ENCODE measurements around the gene PURB. TPM values are rescaled to one million over a fixed set of nuclear protein-coding genes. Genes with fewer than 3 reads are reported as not detected.

PURB gene
- polyA plus RNA-seq, 3 donors: 3.0 to 13.0 (median 3.0) TPM

GRCh38 chr7:44858161-44858560, 27.2 kb downstream of the PURB start:
- Histone ChIP-seq H3K79me2 (ENCODE audit: insufficient read depth, low read length) (no peaks in the 10 kb centered on the region), H3K27ac (ENCODE audit: low read depth in 1 of 2, low read length in 2 of 2) (no peak overlapping the region), H2AFZ (ENCODE audit: insufficient read depth, low read depth, low read length, poor library complexity, severe bottlenecking) (no peak overlapping the region), H3K4me3 (replicated peaks in 1 of 3; ENCODE audit: low read depth in 2 of 3, low read length in 3 of 3) (no peak overlapping the region), H3K36me3 (replicated peaks in 1 of 2; ENCODE audit: control insufficient read depth in 1 of 2, insufficient read depth in 2 of 2, low read length in 2 of 2) (no peaks in the 10 kb centered on the region), H3K4me1 (ENCODE audit: control insufficient read depth in 1 of 2, insufficient read depth in 2 of 2, low read length in 2 of 2) (peaks cover 0 to 7% of the 10 kb centered on the region in 2 donors), H3K9ac (ENCODE audit: insufficient read depth, low read length, poor library complexity, severe bottlenecking) (no peak overlapping the region), H3K4me2 (replicated peaks; ENCODE audit: extremely low read depth, low read length, poor library complexity, severe bottlenecking) (no peak overlapping the region), H3K9me3 (replicated peaks in 1 of 2; ENCODE audit: control insufficient read depth in 1 of 2, insufficient read depth in 1 of 2, low read length in 2 of 2) (no peaks in the 10 kb centered on the region), H4K20me1 (ENCODE audit: insufficient read depth, low read length) (no peaks in the 10 kb centered on the region), H3K27me3 (ENCODE audit: control insufficient read depth in 2 of 2, insufficient read depth in 2 of 2, low read length in 2 of 2) (no peaks in the 10 kb centered on the region)
- TF ChIP-seq CTCF (IDR thresholded peaks at IDR 0.05): no peak
- Mint-ChIP-seq H3K27me3 (ENCODE audit: low read depth in 3 of 3) (peaks cover 0 to 7% (median 3%) of the 10 kb centered on the region in 3 donors), H3K27ac (no peak overlapping the region), H3K4me1 (peaks cover 2% of the 10 kb centered on the region), H3K36me3 (no peaks in the 10 kb centered on the region), H3K9me3 (peaks cover 0 to 2% (median 0%) of the 10 kb centered on the region in 7 donors), H3K4me3 (no peak overlapping the region)
- WGBS (ENCODE audit: insufficient coverage): no CpG with 5 or more reads among the region's 2 CpGs
- DNase-seq: no peak
- intact Hi-C loops (cut with micrococcal nuclease): loop anchor here (5.0 to 10.0 kb wide), 2 partner anchors 34 to 277 kb away; no protein-coding TSS in a partner anchor

GRCh38 chr7:44854644-44855364, 30.5 kb downstream of the PURB start:
- TF ChIP-seq CTCF (IDR thresholded peaks at IDR 0.05): no peak
- H3K79me2 ChIP-seq (ENCODE audit: insufficient read depth, low read length): no peaks in the 10 kb centered on the region
- no peaks in the 10 kb centered on the region for H4K20me1 ChIP-seq (ENCODE audit: insufficient read depth, low read length)
- no peak for DNase-seq
- no peak overlapping the region for H2AFZ ChIP-seq (ENCODE audit: insufficient read depth, low read depth, low read length, poor library complexity, severe bottlenecking)
- Mint-ChIP-seq H3K4me3 (no peak overlapping the region), H3K27ac (no peak overlapping the region), H3K36me3 (no peaks in the 10 kb centered on the region), H3K27me3 (ENCODE audit: low read depth in 3 of 3) (peaks cover 0 to 2% (median 0%) of the 10 kb centered on the region in 3 donors), H3K4me1 (peaks cover 15% of the 10 kb centered on the region), H3K9me3 (no peaks in the 10 kb centered on the region)
- no peak overlapping the region for H3K4me3 ChIP-seq (replicated peaks in 1 of 3; ENCODE audit: low read depth in 2 of 3, low read length in 3 of 3)
- no peak overlapping the region for H3K9ac ChIP-seq (ENCODE audit: insufficient read depth, low read length, poor library complexity, severe bottlenecking)
- 100% methylated on average over 3 of the region's 8 CpGs for WGBS (ENCODE audit: insufficient coverage)
- no peak overlapping the region for H3K4me2 ChIP-seq (replicated peaks; ENCODE audit: extremely low read depth, low read length, poor library complexity, severe bottlenecking)
- peaks cover 8 to 14% of the 10 kb centered on the region in 2 donors for H3K4me1 ChIP-seq (ENCODE audit: control insufficient read depth in 1 of 2, insufficient read depth in 2 of 2, low read length in 2 of 2)
- H3K9me3 ChIP-seq (replicated peaks in 1 of 2; ENCODE audit: control insufficient read depth in 1 of 2, insufficient read depth in 1 of 2, low read length in 2 of 2): no peaks in the 10 kb centered on the region
- intact Hi-C loops (cut with micrococcal nuclease): loop anchor here (5.0 to 10.0 kb wide), 2 partner anchors 37 to 280 kb away; no protein-coding TSS in a partner anchor
- H3K36me3 ChIP-seq (replicated peaks in 1 of 2; ENCODE audit: control insufficient read depth in 1 of 2, insufficient read depth in 2 of 2, low read length in 2 of 2): no peaks in the 10 kb centered on the region
- H3K27me3 ChIP-seq (ENCODE audit: control insufficient read depth in 2 of 2, insufficient read depth in 2 of 2, low read length in 2 of 2): no peaks in the 10 kb centered on the region
- H3K27ac ChIP-seq (ENCODE audit: low read depth in 1 of 2, low read length in 2 of 2): no peak overlapping the region

All from CD14-positive monocyte (primary cell).